NCI-H446 treated with DMSO at 0.1 percent for 48 hours (cell line): ENCODE measurements around the gene TNS1.
A peak's percentile ranks its signal among the peaks of the same experiment; 100 is the strongest.

ENCODE experiments used
- DNase-seq: peaks from one replicate; lab custom pipeline; 2025; lab: John Stamatoyannopoulos, UW

TNS1 gene

DNA sequence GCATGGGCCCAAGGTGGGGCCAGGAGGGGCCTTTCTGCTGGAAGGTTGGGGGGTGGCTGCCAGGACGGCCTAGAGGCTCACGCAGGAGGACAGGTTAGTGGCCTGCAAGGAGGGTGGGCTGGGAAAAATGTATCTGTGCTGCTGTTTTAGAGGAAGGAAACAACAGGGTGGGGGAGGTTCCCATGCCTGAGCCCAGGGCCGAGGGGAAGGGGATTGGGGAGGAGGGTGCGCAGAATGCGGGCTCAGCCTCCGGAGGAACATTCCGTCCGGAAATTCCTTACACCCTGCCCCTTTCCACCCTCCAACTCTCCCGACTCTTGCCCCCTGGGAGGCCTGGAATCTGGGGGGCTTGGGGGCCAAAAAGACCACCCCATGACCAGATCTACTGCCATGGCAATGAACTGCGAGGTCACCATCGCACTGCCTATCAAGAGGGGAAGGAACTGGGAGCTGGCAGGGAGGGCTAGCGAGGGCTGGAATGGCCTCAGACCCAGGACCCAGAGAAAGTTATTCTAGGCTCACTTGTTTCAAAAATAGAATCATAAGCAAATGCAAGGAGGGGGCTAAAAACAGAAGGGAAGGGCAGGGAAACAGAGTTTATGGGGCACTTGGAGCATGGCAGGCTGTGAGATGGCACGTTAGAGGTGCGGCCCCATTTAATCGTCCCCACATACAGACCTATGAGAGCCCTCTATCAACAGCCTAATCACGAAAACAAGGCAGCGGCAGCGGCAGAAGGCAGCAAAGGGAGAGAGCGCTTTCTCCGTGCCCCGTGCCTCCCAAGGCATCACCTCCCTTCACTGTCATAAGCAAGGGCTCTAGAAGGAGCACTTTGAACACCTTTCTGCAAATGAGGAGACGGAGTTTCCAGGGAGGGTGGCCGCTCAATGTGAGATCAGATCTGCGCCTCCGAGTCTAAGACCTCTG, 90.4 kb downstream of the TNS1 start:
- DNase-seq: no peak

DNA sequence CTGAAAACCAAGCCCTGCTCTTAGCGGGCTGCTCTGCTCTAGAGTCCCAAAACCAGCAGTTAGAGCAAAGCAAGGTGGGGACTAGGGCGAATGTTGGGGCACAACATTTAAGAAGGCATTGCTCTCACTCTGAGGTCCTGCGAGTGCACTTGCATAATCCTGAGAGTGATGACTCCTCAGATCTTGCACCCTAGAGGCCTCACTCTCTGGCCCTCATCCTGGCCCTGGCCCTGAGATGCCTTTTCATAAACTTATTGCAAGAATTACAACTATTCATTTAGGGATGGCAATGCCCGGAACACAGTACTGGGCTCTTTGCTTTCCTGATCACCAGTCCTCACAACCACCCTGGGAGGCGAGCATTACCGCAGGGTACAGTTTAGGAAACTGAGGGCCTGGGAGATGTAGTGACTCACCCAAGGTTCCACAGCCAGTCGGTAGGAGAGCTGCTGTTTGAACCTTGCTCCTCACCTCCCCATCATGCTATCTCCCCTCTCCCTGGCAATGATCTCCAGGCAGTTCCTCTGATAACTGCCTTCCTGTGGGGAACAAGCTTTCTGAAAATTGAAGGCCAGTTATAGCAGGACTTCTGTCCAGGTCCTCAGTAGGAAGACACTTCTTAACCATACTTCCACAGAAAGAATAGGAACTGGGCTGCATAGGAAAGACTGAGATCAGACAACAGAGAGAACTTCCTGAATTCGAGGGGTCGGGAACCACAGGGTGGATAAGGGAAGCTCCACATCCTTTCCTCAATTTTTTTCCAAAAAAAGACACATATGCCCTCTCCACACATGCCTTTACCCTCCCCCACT, 91.3 kb downstream of the TNS1 start:
- no peak for DNase-seq

DNA sequence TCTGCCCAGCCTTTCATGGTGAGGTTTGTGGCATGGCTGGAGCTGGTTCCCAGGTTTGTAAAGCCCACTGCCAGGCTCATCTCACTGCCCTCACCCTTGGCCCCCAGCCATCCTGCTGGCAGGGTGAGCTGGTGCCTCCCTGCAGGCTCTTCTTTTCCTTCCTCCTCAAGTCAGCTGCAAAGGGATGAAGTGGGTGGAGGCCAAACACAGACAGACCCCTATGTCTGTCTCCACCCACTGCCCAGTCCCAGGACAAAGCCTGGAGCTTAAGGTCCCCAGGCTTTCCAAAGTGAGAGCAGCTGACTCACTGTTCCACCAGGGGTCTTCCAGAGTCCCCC, 92.0 kb downstream of the TNS1 start:
- DNase-seq: no peak

DNA sequence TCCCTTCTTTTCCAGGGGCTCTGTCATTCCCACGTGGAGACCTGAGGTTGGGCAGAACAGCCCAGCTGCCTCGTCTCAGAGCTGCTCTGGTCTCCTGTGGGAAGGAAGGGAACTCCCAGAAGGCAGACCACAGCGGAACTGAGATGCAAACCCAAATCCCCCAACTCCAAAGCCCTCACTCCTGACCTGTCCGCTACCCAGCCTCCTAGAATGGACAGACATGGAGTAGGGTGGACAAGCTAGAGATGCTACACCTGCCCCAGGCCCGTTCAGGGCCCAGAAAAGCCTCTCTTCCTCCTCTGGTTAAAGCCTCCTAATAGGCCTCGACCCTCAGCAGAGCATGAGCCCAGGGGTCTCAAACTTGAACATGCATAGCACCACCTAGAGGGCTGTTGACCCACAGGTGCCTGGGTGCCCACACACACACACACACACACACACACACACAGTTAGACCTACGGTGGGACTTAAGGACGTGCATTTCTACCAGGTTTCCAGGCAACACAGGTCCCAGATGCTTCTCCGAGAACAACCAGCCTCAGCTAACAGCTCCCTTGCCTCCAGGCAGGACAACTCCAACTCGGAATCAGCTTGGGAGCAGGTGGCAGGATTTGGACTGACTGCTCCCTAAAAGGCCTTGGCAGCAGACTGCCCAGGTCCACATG, 93.5 kb downstream of the TNS1 start:
- DNase-seq: no peak

DNA sequence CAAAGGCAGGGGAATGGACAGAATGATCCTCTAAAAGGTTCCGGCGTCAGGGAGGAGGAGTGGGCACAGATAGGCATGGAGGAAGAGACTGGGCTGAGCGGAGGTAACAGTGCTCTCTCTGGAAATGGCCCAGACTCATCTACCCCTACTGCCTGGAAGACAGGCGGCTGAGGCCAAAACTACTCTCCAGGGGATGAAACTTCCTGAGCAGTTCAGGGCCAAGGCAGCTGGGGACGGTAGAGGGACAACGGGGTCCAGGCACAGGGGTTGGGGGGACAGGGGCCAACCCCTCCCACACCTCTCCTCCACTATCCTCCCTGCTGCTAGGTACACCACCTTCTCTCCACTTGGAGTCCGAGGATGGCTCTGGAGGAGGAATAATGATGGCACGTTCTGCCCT, 94.3 kb downstream of the TNS1 start:
- DNase-seq: no peak

DNA sequence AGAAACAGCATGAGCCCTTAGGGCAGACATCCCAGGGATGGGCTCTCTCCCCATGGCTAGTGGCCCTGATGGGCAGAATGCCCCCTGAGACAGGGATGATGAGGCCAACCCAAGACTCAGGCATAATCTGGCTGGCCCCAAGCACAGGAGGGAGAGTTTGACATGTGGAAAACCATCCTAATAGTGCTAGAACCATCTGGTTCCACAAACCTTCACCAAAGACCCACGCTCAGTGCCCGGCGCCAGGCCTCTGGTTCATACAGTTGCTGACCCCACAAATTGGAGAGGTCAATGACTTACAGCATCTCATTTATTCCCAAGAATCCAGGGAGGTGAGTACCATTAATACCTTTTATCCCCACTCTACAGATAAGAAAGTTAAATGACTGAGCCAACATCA, 95.5 kb downstream of the TNS1 start:
- DNase-seq: no peak

DNA sequence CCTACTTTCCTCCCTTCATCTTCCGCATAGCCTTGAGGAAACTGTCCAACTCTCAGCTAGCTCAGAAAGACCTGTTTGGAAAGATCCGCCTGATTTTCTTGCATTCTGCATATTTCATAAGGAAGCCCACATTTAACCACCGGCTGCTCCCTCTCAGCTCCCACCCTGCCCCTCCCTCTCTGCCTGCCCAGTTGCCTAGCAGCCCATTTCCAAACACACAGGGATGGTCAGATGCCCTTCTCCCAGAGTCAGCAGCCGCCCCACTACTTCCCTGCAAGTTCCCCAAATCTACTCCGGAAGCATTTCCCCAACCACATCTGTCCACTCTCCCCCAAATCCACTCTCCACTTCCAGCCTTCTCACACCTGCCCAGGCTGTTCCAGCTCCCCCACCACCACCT, 96.0 kb downstream of the TNS1 start:
- no peak for DNase-seq

DNA sequence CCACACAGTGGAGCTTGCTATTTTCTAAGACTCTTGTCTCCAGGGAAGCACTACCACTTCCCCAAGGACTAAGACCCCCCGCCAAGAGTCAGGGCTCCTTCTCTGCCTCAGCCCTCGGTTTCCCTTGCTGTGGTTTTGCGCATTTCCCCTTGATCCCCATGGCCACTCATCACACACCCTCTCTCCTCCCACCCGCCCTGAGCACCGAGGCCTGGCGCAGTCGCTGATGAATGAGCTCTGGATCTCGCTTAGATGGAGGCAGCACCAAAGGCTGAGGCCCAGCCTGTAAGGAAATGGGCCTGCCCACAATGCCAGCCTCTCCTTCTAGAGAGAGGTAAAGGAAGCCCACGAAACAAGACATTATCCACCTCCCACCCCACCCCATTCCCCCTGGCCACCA, 96.9 kb downstream of the TNS1 start:
- DNase-seq: peak; percentile 5

DNA sequence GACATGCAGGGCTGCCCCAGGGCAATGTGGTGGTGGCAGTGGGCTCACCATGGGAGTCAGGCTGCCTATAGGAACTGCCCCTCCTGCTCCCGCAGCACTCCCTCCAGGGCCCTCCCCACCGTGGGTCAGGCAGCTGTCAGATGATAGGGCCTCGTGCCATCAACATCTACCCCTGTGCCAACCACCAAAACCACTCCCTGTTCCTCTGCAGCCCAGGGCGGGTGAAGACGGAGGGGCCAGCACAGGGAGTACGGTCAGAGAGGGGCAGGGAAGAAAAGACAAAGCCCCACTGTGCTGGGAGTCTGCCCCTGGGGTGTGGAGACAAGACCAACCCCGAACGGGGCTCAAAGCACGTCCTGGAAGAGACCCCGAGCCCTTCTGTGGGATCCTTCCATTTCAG, 97.4 kb downstream of the TNS1 start:
- DNase-seq: no peak

DNA sequence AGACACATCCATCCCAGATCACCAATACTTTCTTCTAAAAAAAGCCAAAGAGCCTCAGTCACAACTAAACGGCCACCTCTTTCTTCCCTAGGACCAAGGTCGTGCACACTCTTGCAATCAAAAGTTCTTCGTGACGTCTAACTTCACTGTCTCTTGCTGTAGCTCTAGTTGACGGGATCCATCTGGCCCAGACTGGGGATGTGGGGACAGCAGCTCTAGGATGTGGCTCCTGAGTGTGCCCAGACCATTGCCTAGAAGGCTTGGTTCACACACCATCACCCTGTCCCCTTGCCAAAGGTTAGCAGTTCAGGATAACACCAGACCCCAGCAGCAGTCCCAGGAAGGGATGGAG, 98.2 kb downstream of the TNS1 start:
- no peak for DNase-seq

DNA sequence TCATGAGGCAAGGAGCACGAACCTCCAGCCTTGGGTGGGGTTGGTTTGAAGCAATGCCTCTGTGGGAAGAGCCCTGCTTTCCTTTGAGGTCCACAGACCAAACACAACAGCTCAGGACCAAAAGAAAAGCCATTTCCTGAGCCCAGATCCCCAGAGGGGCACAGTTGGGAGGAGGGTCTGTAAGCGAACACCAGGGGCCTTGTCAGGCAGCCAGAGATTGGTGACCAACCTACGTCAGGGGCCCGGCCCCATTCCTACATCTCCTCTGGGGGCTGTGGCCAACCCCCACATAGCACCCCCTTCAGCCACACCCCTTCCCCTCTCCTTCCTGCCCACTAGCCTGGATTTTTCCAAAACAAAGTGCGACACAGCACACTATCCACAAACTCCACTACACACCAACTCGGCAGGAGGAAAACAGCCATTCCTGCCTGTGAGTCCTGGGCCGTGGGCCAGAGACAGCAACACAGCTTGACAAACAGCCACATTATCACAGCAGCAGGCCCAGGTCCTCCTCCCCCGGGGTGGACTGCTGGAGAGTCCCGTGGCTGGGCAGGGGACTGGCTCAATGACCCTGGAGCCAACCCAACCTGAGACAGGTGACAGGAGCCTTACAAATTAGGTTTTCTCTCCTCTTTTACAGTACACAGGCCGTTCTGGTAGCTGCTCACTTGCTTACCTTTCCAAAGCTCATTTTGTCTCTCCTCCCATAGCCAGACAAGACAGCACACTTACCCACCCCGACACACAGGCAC, 98.8 kb downstream of the TNS1 start:
- DNase-seq: no peak

DNA sequence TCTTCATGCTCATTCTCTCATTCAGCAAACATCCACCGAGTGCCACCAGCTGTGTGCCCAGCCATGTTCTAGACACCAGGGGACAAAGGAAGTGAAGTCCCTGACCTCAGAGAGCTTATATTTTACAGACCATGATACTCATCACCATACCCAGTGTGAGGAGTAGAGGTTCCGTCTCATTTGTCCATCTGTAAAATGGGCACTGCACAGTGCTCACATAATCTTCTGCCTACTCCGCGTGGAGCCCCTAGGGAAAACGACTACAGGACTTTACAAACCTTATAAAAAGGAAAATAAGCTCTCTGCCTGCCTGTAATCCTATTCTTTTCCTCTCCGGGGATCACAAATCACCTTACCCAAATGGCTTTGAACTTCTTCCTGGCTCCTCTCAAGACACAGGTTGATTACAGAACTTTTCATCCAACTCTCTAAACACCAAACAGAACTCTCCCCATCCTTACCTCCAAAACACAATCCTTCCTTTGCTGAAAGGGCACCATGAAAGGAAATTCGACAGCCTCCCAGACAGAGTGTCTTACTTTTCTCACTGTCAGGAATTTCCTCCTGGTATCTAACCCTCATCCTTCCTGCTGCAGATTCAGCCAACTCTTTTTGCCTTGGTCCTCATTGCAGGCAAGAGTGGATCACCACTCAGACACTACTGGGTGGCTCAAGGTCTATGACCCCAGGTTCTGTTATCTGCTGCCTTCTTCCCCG, 99.5 kb downstream of the TNS1 start:
- DNase-seq: no peak

DNA sequence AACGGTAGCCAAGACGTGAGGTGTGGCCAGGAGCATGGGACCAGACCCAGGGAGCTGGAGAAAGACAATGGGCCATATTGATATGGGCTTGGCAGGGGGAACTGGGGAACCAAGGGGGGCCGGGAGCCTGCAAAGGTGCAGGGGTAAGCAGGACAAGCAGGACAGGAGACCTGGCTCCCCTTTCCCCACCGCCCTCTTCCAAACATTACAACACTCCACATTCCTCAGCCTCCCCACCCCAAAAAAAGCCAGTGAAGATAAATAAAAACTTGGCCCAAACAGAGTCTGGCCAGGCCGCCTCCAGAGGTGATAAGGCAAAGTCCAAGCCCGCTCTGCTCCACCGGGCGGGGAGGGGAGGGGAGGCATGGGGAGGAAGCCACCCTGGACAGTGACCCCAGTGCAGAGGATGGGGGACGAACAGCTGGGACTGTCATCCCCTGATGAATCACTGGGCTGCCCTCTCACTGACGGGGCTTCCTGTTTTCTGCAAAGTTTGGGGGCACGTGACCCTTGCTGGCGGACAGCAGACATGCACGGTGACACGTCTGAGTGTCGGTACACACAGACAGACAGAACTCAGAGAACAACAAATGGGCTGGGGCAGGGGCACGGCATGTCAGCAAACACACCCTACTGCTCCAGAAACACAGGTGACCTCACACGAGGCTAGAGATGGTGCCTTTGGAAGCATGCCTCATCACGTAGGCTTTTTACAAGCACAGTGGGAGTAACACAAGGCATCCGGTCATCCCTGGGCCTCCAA, 100.2 kb downstream of the TNS1 start:
- DNase-seq: no peak

DNA sequence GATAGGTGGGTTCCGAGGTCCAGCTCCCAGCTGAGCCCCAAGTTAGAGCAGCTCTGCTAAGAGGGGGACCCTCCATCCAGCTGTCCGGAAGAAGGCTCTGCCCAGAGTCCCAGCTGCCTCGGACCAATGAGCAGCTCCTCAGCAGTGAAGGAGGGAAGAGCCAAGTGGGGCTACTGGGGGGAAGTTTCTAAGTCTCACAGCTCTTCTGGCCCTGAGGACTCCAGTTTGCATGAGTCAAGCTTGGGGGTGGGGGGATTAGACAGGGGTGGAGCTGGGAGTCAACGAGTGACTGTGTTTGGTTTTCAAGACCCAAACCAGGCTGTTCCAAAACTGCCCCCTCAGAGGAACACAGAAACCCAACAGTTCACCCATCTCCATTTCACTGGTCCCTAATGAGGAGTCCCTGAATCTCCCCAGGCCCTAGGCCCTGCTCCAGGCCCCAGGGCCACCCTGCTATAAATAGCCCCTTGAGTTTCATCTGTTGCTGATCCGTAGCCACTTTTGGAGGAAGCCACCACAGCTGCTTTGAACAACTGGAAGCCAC, 100.9 kb downstream of the TNS1 start:
- DNase-seq: no peak

DNA sequence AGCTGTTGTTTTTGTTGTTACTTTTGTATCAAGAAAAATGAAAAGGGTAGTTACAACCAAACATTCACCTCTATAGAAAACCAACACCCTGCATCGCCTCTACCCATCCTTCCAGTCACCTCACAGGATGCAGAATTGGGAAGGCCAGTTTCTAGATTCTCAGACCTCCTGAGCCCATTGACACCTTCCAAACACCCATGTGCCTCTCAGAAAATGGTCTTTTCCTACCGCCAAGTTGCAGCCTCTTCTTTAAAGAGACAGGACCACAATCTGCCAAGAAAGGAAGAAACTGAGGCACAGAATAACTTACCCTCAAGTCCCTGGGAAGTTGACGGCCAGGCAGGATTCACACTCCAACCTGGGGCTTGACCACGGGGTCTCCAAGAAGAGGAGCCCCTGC, 101.4 kb downstream of the TNS1 start:
- no peak for DNase-seq

DNA sequence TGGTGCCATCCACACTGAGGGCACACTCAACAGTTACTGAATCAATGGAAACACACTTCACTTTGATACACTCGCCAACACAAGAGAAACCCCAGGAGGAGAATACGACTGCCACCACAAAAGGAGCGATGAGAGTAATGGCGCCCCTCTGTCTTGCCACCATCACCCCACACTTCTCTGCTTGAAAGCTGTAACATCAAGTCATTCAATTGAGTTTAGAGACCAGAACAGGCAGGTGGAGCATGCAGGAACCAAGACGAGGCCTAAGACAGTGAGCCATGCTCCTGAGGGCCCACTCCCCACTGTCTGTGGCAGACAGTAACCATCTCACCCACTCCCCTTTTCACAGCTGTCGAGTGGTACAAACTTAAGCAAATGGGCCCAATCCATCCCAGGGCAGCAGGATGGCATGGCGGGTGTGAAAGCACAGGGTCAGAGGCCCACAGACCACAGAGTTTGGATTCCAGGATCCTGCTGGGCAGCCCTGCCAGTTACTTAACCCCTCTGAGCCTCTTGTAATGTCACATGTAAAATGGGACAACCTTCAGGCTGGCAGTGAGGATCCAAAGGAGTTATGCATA, 101.9 kb downstream of the TNS1 start:
- no peak for DNase-seq

DNA sequence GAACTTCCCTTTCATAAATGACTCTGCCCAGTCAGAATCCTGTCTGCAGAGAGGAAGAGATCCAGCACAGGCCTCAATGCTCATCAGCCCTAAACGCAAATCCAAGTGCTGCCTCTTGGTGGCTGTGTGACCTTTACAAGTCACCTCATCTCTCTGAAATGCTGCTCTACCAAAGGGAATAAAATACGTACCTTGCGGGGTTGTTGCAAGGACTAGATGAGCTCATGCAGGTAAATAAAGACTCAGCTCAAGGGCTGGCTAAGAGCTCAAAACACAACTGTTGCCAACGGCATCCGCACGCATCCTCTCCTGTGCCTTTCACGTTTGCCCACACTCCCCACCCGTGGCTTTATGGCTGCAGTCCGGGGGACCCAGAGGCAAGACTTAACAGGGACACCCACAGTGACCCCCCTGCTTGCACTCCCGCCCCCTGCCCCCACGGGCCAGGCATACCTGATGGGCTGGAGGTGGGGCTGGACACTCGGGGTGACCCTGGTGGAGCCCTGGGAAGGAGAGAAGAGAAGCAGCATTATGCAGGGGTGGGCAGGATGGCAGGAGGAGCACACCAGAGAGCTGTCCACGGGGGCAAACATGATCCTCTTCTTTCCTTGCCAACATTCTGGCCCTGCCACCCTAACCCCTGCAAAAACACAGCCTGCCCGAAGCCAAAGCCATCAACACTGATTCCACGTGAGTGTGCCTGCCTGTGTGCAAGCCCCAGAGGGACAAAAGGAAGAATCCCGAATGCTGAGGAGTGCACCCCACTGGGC, 102.6 kb downstream of the TNS1 start:
- no peak for DNase-seq

DNA sequence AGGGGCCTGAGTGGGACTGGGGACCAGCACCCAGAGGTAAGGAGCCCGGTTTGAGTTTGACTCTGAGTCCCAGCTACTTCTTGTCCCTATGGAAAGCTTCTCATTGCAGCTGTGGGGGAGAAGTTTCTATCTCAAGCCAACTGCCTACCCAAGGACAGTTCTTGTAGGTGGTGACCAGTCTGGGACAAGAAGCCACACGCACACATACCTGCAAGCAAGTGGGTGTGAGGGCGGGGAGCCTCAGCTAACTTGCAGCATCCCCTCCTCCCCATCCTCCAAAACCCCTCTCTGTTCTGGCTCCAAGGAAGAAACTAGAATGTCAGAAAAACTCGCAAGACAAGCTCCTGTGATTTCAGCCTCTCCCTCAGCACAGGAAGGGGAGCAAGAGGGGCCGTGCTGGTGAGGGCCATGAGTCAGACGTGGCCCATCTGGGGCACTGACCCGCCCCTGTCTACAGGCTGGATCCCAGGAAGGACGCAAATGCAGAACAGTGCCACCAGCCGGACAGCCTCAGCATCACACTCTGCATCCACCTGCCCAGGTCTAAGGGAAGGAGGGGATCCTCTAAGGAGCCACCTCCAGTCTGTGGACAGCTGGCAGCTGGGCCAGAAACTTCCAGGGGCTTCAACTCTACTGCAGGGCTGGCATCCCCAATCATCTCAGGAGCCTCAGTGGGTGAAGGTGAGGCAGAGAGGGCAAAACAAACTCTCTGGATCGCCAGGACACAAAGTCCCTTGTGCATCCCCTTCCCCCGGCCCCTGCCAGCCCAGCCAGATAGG, 103.4 kb downstream of the TNS1 start:
- DNase-seq: no peak
